Neural cell (in vitro differentiated cells): ENCODE data around the gene ROBO4. TPM values are rescaled to one million over a fixed set of nuclear protein-coding genes. Genes with fewer than 3 reads are reported as not detected.

Experiments used
- H2AFZ ChIP-seq: fragments of 200-600, 300-800 bp; sonication (generic), shearing (Covaris generic); 2 replicates; pipeline ENCODE4 v1.6.0; 2014; ENCODE audit warnings: low read depth, mild to moderate bottlenecking, antibody characterized with exemption, low read length, moderate library complexity
- H3F3A ChIP-seq: fragments of 200-600 bp; shearing (Covaris generic); 2 replicates; pipeline ENCODE4 v1.6.1; 2016; ENCODE audit warnings: mild to moderate bottlenecking, moderate library complexity, mixed read lengths, antibody characterized with exemption, low read length; ENCODE audit not compliant: insufficient read depth, poor library complexity, severe bottlenecking
- H3K27ac ChIP-seq: fragments of 200-600, 300-800 bp; sonication (generic), shearing (Covaris generic); 2 replicates; pipeline ENCODE4 v1.5.1; 2014; ENCODE audit warnings: mild to moderate bottlenecking, low read length, moderate library complexity
- H3K27me3 ChIP-seq: fragments of 300-800, 200-600 bp; sonication (generic), shearing (Covaris generic); 2 replicates; pipeline ENCODE4 v1.6.0; 2014; ENCODE audit warnings: mild to moderate bottlenecking, low read depth, low read length, moderate library complexity; ENCODE audit not compliant: insufficient read depth
- H3K36me3 ChIP-seq: fragments of 300-800, 200-600 bp; sonication (generic), shearing (Covaris generic); 2 replicates; pipeline ENCODE4 v1.5.1; 2014; ENCODE audit warnings: mild to moderate bottlenecking, antibody characterized with exemption, low read length, moderate library complexity; ENCODE audit not compliant: insufficient read depth
- H3K4me2 ChIP-seq: fragments of 300-800, 200-600 bp; sonication (generic), shearing (Covaris generic); 2 replicates; pipeline ENCODE4 v1.6.0; 2014; ENCODE audit warnings: mild to moderate bottlenecking, low read length
- H3K4me3 ChIP-seq: fragments of 300-800, 200-600 bp; sonication (generic), shearing (Covaris generic); 2 replicates; pipeline ENCODE4 v1.5.1; 2014; ENCODE audit warnings: mild to moderate bottlenecking, low read length, moderate library complexity
- H3K79me2 ChIP-seq: fragments of 200-600 bp; shearing (Covaris generic); replicated peaks from 2 replicates; pipeline ENCODE4 v1.6.0; 2014; ENCODE audit warnings: mild to moderate bottlenecking, low read length, moderate library complexity; ENCODE audit not compliant: insufficient read depth
- H3K9ac ChIP-seq: fragments of 300-800, 200-600 bp; sonication (generic), shearing (Covaris generic); 2 replicates; pipeline ENCODE4 v1.6.1; 2016; ENCODE audit warnings: mild to moderate bottlenecking, low read length, mixed read lengths
- H3K9me2 ChIP-seq: fragments of 200-600 bp; shearing (Covaris generic); 2 replicates; pipeline ENCODE4 v1.6.1; 2016; ENCODE audit warnings: mild to moderate bottlenecking, low read length, mixed read lengths; ENCODE audit not compliant: insufficient read depth
- H3K9me3 ChIP-seq: fragments of 200-600, 300-800 bp; sonication (generic), shearing (Covaris generic); 2 replicates; pipeline ENCODE4 v1.6.1; 2016; ENCODE audit warnings: mild to moderate bottlenecking, mixed run types, low read length, moderate library complexity, mixed read lengths
- H4K20me1 ChIP-seq: fragments of 200-600 bp; shearing (Covaris generic); 2 replicates; pipeline ENCODE4 v1.6.1; 2016; ENCODE audit warnings: mild to moderate bottlenecking, mixed run types; ENCODE audit not compliant: insufficient read depth
- EP300 ChIP-seq: fragments of 450-650 bp; conservative IDR thresholded peaks from 2 replicates; pipeline ENCODE4 v1.6.1; 2014; ENCODE audit warnings: antibody characterized with exemption, mild to moderate bottlenecking, moderate library complexity; ENCODE audit not compliant: poor library complexity, severe bottlenecking
- EZH2 ChIP-seq: fragments of 200-600, 300-800 bp; shearing (Covaris generic), sonication (generic); IDR thresholded peaks from 2 replicates; pipeline ENCODE4 v1.6.1; 2014; ENCODE audit warnings: antibody characterized with exemption, low read length, borderline replicate concordance, mild to moderate bottlenecking; ENCODE audit not compliant: insufficient read depth, poor library complexity, severe bottlenecking
- MXI1 ChIP-seq: fragments of 450-650 bp; conservative IDR thresholded peaks from 2 replicates; pipeline ENCODE4 v1.6.1; 2014; ENCODE audit warnings: antibody characterized with exemption, mild to moderate bottlenecking; ENCODE audit not compliant: poor library complexity, severe bottlenecking
- POLR2AphosphoS5 ChIP-seq: IDR thresholded peaks from 2 replicates; pipeline ENCODE4 v1.6.1; 2012
- RAD21 ChIP-seq: fragments of 450-650 bp; conservative IDR thresholded peaks from 2 replicates; pipeline ENCODE4 v1.6.1; 2014; ENCODE audit warnings: antibody characterized with exemption, mild to moderate bottlenecking, moderate library complexity
- REST ChIP-seq: IDR thresholded peaks from 2 replicates; pipeline ENCODE4 v1.6.1; 2012; ENCODE audit warnings: borderline replicate concordance
- SMC3 ChIP-seq: fragments of 450-650 bp; conservative IDR thresholded peaks from 2 replicates; pipeline ENCODE4 v1.6.1; 2014; ENCODE audit warnings: antibody characterized with exemption, mild to moderate bottlenecking, moderate library complexity; ENCODE audit not compliant: poor library complexity
- TAF1 ChIP-seq: IDR thresholded peaks from 2 replicates; pipeline ENCODE4 v1.6.1; 2012; ENCODE audit warnings: low read depth
- polyA plus RNA-seq: library from polyadenylated mRNA; depleted of rRNA; stranded (reverse); fragments of >200 nt; gene quantifications from 2 replicates; pipeline ENCODE4 v1.2.3, GENCODE V29; 2014
- TF ChIP-seq, protein P1 (sequence below): fragments of 450-650 bp; IDR thresholded peaks from 2 replicates; pipeline ENCODE4 v1.5.1; 2014; ENCODE audit warnings: antibody characterized with exemption, mild to moderate bottlenecking, moderate library complexity; ENCODE audit not compliant: poor library complexity, severe bottlenecking

Gene ROBO4
- polyA plus RNA-seq, 1 donor from 2014 or later = not detected

GRCh38 chr11:124943741-124944140 lies 46.1 kb upstream of the ROBO4 start:
- no peaks in the 10 kb centered on the region for H3K79me2 ChIP-seq
- H3K27ac ChIP-seq = no peak overlapping the region
- no peak overlapping the region for H2AFZ ChIP-seq
- no peaks in the 10 kb centered on the region for H3K36me3 ChIP-seq
- H3F3A ChIP-seq = no peaks in the 10 kb centered on the region
- no peaks in the 10 kb centered on the region for H4K20me1 ChIP-seq
- H3K9me3 ChIP-seq = no peaks in the 10 kb centered on the region
- no peaks in the 10 kb centered on the region for H3K9me2 ChIP-seq
- no peaks in the 10 kb centered on the region for H3K27me3 ChIP-seq
- no peak for TF ChIP-seq REST
- no peak for TF ChIP-seq EP300
- TF ChIP-seq SMC3 = no peak
- TF ChIP-seq RAD21 = no peak
- no peak for TF ChIP-seq POLR2AphosphoS5
- TF ChIP-seq MXI1 = no peak
- no peak for TF ChIP-seq TAF1
- TF ChIP-seq EZH2 = no peak
- TF ChIP-seq, protein P1, sequence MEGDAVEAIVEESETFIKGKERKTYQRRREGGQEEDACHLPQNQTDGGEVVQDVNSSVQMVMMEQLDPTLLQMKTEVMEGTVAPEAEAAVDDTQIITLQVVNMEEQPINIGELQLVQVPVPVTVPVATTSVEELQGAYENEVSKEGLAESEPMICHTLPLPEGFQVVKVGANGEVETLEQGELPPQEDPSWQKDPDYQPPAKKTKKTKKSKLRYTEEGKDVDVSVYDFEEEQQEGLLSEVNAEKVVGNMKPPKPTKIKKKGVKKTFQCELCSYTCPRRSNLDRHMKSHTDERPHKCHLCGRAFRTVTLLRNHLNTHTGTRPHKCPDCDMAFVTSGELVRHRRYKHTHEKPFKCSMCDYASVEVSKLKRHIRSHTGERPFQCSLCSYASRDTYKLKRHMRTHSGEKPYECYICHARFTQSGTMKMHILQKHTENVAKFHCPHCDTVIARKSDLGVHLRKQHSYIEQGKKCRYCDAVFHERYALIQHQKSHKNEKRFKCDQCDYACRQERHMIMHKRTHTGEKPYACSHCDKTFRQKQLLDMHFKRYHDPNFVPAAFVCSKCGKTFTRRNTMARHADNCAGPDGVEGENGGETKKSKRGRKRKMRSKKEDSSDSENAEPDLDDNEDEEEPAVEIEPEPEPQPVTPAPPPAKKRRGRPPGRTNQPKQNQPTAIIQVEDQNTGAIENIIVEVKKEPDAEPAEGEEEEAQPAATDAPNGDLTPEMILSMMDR = no peak
- no peak overlapping the region for H3K4me2 ChIP-seq
- H3K4me3 ChIP-seq = no peak overlapping the region
- H3K9ac ChIP-seq = no peak overlapping the region

- no peaks in the 10 kb centered on the region for H3K9me3 ChIP-seq
- H3K9ac ChIP-seq = no peak overlapping the region
- no peak overlapping the region for H3K27ac ChIP-seq
- H3K4me2 ChIP-seq = no peak overlapping the region
- H2AFZ ChIP-seq = no peak overlapping the region
- no peaks in the 10 kb centered on the region for H3F3A ChIP-seq
- no peak overlapping the region for H3K4me3 ChIP-seq
- no peaks in the 10 kb centered on the region for H3K79me2 ChIP-seq
- H3K27me3 ChIP-seq = no peaks in the 10 kb centered on the region
- no peaks in the 10 kb centered on the region for H3K36me3 ChIP-seq
- no peaks in the 10 kb centered on the region for H4K20me1 ChIP-seq
- H3K9me2 ChIP-seq = no peaks in the 10 kb centered on the region
- TF ChIP-seq MXI1 = no peak
- TF ChIP-seq RAD21 = no peak
- TF ChIP-seq TAF1 = no peak
- no peak for TF ChIP-seq POLR2AphosphoS5
- TF ChIP-seq EP300 = no peak
- no peak for TF ChIP-seq EZH2
- TF ChIP-seq, protein P1 = no peak
- no peak for TF ChIP-seq SMC3
- no peak for TF ChIP-seq REST
These were observed 45.6 kb upstream of the ROBO4 start for GRCh38 chr11:124943254-124943616.
